ENCODE data around the gene SERPINH1.

GRCh38 chr11:75601494-75601893 is 39.4 kb downstream of the SERPINH1 start:
- no peak for TF ChIP-seq CTCF (conservative IDR thresholded peaks at IDR 0.05 in 1 of 2, IDR thresholded peaks at IDR 0.05 in 1 of 2; ENCODE audit: extremely low read depth in 1 of 2, insufficient read depth in 1 of 2, low read depth in 1 of 2, low read length in 2 of 2)
- TF ChIP-seq EZH2 (IDR thresholded peaks at IDR 0.05; ENCODE audit: borderline replicate concordance, low read length): no peak

Measured in mammary epithelial cell (primary cell).